OCI-LY3 (cell line): Measurements from ENCODE around the gene MCTP2.

Source experiments
- CTCF ChIP-seq: fragments of 200-600, 300-600 bp; sonication (generic); IDR thresholded peaks from 2 replicates; pipeline ENCODE4 v1.5.1; 2014; ENCODE audit warnings: antibody characterized with exemption, low read length, low read depth
- EZH2phosphoT487 ChIP-seq: fragments of 200-600 bp; shearing (Covaris generic); IDR thresholded peaks from 2 replicates; pipeline ENCODE4 v1.6.1; 2018; ENCODE audit warnings: antibody characterized with exemption, mixed run types, low read depth

- TF ChIP-seq CTCF (no peak), EZH2phosphoT487 (no peak)
Measured at GRCh38 chr15:94305133-94305532, 73.8 kb downstream of the MCTP2 start.
